Astrocyte (in vitro differentiated cells and primary cell): ENCODE measurements around the gene AHNAK2.

Experiments
- CTCF ChIP-seq: IDR thresholded peaks from 2 replicates; pipeline ENCODE4 v1.5.1; 2011; ENCODE audit warnings: low read depth, mild to moderate bottlenecking, inconsistent platforms, low read length, moderate library complexity; ENCODE audit not compliant: insufficient read depth
- EZH2 ChIP-seq: IDR thresholded peaks from 2 replicates; pipeline ENCODE4 v1.6.1; 2012; ENCODE audit warnings: mild to moderate bottlenecking, low read length, inconsistent platforms; ENCODE audit not compliant: insufficient read depth

- no peak for TF ChIP-seq EZH2
- TF ChIP-seq CTCF = no peak
Observed at GRCh38 chr14:104977681-104978653, at the start of gene AHNAK2.
